Thyroid gland (tissue), 4 donors: ENCODE results near the gene NXF1.

Experiments
- CTCF ChIP-seq, 6 experiments: fragments of 200-600 bp in 3 of 6; fragments of 450-650 bp in 3 of 6; sonication (generic) in 3 of 6; IDR thresholded peaks; one replicate each; pipeline ENCODE4 v1.5.1; 2016 to 2019; ENCODE audit warnings: antibody characterized with exemption in 6 of 6, mild to moderate bottlenecking in 2 of 6, inconsistent platforms in 1 of 6, moderate library complexity in 1 of 6
- POLR2A ChIP-seq, 2 donors: fragments of 450-650 bp; IDR thresholded peaks; one replicate each; pipeline ENCODE4 v1.6.1; 2017; ENCODE audit warnings: antibody characterized with exemption in 2 of 2, mild to moderate bottlenecking in 2 of 2, moderate library complexity in 1 of 2

- TF ChIP-seq CTCF (IDR thresholded peaks at IDR 0.05) (no peak), POLR2A (IDR thresholded peaks at IDR 0.05) (no peak)
Measured at GRCh38 chr11:62752994-62753735, 52.1 kb downstream of the NXF1 start.
